ENCODE data around the gene U2AF1L4.
"Not testable (repeated sequence)": the region's sequence is repeated elsewhere in the genome, so short reads cannot be mapped to it uniquely, and the experiment has no call there.

U2AF1L4 gene

DNA sequence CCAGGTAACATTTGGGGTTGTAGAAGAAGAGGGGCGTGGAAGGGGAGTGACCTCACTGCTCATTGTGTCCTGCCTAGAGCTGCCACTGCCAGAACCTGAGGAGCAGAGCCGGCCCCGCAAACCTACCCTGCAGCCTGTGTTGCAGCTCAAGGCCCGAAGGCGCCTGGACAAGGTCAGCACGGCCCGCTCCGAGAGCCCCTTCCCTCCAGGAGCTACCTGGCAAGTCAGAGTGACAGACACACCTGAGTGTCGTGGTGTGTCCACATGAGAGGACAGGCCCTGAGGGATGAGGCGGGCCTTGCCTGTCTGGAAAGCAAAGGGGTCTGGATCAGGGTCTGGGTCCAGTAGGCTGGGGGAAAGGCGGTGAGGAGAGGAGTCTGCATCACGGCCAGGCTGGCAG is 20.7 kb downstream of the U2AF1L4 start:
- DNase-seq: no peak

DNA sequence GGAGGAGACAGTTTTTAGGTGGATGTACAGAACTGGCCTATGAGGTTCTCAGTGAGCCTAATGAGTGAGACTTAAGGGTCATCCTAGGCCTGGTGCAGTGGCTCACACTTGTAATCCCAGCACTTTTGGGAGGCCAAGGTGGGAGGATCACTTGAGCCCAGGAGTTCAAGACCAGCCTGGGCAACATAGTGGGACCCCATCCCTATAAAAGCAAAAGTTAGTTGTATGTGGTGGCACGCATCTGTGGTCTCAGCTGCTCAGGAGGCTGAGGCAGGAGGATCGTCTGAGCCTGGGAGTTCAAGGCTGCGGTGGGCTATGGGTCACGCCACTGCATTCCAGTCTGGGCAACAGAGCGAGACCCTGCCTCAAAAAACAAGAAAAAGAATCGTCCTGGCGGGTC is 21.1 kb downstream of the U2AF1L4 start:
- DNase-seq: not testable (repeated sequence)

DNA sequence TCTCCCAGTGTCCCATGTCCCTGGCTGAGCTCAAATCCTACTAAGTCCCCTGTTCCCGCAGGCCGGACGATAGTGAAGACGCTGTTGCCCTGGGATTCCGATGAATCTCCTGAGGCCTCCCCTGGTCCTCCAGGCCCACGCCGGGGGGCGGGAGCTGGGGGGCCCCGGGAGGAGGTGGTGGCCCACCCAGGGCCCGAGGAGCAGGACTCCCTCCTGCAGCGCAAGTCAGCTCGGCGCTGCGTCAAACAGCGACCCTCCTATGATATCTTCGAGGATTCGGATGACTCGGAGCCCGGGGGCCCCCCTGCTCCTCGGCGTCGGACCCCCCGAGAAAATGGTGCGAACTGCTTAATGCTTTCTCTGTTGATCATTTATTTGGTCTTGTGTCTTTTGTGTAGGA is 21.5 kb downstream of the U2AF1L4 start:
- DNase-seq: no peak

DNA sequence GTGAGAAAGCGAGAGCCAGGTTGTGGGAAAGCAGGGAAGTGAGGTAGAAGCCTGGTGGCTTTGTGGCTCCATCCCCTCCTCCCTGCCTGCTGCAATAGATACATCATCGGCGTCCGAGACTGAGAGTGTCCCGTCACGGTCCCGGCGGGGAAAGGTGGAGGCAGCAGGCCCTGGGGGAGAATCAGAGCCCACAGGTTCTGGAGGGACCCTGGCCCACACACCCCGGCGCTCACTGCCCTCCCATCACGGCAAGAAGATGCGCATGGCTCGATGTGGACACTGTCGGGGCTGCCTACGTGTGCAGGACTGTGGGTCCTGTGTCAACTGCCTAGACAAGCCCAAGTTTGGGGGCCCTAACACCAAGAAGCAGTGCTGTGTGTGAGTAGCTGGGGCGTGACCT is 22.3 kb downstream of the U2AF1L4 start:
- peak; percentile 9 for DNase-seq

DNA sequence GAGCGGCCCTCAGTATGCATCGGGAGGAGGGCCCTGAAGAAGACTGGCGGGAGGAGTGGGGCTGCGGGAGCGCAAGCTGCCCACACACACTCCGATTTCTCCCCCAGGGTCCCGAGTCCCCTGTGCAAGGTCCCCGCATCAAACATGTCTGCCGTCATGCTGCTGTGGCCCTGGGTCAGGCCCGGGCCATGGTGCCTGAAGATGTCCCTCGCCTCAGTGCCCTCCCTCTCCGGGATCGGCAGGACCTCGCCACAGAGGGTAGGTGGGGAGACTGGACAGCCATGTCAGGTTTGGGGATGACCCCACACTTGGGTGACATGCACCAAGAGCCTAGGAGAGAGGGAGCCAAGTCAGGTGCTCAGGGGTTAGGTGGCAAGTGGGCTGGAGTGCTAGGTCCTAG is 22.8 kb downstream of the U2AF1L4 start:
- DNase-seq: peak; percentile 21

DNA sequence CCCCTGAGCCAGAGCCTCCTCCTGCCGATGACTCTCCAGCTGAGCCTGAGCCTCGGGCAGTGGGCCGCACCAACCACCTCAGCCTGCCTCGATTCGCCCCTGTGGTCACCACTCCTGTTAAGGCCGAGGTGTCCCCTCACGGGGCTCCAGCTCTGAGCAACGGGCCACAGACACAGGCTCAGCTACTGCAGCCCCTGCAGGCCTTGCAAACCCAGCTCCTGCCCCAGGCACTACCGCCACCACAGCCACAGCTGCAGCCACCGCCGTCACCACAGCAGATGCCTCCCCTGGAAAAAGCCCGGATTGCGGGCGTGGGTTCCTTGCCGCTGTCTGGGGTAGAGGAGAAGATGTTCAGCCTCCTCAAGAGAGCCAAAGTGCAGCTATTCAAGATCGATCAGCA is 23.8 kb downstream of the U2AF1L4 start:
- peak; percentile 32 for DNase-seq

DNA sequence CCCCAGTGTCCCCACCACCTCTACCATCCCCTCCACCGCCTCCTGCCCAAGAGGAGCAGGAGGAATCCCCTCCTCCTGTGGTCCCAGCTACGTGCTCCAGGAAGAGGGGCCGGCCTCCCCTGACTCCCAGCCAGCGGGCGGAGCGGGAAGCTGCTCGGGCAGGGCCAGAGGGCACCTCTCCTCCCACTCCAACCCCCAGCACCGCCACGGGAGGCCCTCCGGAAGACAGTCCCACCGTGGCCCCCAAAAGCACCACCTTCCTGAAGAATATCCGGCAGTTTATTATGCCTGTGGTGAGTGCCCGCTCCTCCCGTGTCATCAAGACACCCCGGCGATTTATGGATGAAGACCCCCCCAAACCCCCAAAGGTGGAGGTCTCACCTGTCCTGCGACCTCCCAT is 24.6 kb downstream of the U2AF1L4 start:
- DNase-seq: peak; percentile 35

DNA sequence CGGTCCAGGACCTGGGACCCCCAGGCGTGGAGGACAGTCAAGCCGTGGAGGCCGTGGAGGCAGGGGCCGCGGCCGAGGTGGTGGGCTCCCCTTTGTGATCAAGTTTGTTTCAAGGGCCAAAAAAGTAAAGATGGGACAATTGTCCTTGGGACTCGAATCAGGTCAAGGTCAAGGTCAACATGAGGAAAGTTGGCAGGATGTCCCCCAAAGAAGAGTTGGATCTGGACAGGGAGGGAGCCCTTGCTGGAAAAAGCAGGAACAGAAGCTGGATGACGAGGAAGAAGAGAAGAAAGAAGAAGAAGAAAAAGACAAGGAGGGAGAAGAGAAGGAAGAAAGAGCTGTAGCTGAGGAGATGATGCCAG is 25.1 kb downstream of the U2AF1L4 start:
- DNase-seq: no peak

DNA sequence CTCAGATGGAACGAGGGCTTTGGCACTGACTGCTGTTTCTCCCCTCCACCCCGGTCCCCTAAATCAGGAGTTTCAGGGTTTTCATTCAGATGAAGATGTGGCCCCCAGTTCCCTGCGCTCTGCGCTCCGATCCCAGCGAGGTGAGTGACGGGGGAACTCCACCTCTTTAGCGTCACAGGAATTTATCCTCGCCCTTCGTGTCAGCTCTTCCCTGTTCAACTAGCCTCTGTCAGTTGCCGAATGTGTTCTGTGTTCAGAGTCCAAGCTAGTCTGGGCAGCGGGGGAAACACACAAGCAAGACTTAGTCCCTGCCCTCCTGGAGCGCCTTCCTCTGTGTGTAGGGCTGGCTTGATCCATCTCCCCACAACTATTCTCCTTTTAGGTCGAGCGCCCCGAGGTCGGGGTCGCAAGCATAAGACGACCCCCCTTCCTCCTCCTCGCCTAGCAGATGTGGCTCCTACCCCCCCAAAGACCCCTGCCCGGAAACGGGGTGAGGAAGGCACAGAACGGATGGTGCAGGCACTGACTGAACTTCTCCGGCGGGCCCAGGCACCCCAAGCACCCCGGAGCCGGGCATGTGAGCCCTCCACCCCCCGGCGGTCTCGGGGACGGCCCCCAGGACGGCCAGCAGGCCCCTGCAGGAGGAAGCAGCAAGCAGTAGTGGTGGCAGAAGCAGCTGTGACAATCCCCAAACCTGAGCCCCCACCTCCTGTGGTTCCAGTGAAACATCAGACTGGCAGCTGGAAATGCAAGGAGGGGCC is 25.6 kb downstream of the U2AF1L4 start:
- peak; percentile 31 for DNase-seq

DNA sequence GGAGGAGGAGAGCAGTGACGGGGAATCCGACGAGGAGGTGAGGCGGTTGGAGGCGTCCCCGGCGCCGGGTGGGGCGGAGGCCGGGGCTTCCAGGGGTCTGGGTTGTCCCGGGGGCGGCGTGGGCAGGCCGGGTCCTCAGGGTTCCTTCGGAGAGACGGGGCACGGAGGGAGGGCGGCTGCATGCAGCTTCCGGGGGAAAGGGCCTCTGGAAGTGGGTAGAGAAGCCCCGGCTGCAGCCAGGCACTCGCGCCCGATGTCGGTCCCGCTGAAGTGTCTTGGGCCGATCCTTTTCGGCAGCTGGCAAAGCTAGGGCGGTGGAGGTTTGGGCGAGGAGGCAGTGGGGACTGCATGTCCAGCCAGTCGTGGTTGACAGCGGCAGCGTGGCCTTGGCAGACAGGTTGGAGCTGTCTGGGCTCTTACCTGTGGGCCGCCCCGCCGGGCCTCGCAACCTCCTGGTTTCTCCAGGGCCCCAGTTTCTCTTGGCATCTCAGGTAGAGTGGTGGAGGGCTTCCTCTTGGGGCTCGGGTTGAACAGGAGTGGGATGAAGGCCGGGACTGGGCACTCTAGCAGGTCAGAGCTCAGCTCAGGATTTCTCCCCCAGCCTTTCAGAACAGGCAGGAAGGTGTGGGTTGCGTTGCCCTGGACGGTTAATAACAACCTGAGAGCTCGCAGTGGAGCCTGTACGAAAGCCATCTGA is 26.7 kb downstream of the U2AF1L4 start:
- DNase-seq: peak; percentile 50

DNA sequence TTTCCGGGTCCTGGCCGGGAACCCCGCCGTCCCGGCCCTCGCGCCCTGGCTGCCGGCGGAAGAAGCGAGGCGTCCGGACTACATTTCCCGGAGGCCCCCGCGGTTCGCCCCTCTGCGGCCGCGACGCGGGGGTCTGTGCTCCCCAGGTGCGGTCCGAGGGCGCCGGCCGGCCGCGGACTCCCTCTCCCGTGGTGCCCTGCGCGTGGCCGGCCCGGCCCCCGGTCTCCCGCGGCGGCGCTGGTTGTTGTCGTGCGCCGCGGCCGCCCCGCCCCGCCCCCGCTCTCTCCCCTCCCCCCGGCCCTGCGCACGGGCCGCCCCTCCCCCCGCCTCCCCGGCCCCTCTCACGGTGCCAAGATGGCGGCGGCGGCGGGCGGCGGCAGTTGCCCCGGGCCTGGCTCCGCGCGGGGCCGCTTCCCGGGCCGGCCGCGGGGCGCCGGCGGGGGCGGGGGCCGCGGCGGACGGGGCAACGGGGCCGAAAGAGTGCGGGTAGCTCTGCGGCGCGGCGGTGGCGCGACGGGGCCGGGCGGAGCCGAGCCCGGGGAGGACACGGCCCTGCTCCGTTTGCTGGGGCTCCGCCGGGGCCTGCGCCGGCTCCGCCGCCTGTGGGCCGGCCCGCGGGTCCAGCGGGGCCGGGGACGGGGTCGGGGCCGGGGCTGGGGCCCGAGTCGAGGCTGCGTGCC is 27.4 kb downstream of the U2AF1L4 start, which contains the start of gene KMT2B:
Gene KMT2B, plus strand, starts transcription at position 339 of the 680 bp plus-strand sequence. Its CDS starts 16 bp downstream, at position 355.
- DNase-seq: peak; percentile 97

DNA sequence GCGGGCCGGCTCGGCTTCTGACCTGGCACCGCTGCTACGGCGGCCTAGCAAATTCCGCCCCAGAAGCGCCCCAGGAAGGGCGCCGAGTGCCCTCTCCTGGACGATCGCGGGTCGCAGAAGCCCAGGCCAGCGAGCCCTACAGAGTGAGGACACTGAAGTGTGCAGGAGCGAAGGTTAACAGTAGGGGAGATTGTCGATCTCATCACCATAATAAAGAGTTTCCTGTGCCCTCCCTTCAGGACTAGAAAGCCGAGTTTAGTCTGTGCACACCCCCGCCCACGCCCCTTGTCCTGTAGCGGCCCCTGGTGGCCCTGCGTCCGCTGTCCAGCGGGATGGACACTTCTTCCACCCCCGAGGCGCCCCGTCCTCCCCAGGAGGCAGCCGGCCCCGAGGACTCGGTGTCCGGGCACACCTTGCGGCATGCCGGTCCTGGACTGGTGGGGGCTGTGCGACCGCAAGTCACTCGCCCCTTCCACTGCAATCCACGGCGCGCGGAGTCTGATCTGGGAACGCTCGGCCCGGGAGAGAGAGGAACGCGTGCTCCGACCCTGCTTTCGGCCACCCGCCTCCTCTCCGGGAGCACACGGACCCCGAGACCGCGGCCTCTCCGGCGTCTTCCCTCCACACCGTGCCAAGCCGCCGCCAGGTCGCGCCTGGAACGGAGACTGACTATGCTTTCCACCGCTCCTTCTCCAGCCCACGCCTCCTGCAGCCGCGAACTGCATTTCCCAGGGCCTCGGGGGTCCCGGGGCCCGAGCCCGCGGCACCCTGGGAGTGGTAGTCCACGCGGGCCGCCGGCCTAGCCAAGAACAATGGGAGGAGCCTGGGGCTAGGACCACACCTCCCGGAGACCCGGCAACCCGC is 28.2 kb downstream of the U2AF1L4 start:
- DNase-seq: peak; percentile 89

DNA sequence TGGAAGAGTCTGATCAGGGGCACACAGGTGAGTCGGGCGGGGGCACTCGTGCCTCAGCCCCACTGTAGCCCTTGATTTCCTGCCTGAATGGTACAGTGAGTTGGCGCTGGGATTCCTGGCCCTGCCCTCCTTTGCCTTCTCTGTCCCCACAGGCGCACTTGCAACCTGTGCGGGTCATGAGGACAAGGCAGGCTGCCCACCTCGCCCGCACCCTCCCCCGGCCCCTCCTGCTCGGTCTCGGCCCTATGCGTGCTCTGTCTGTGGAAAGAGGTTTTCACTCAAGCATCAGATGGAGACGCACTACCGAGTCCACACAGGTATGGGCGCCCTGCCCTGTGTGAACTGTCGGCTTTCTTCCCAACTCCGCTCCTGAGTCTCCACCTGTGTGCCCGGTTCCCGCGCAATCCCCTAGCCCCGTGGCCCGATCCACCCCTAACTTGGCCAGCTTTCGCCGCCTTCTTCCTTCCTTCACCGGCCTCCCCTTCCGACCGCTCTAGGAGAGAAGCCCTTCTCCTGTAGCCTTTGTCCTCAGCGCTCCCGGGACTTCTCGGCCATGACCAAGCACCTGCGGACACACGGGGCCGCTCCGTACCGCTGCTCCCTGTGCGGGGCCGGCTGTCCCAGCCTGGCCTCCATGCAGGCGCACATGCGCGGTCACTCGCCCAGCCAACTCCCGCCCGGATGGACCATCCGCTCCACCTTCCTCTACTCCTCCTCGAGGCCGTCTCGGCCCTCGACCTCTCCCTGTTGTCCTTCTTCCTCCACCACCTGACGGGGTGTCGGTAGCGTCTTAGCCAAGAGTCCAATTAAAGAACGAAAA is 29.0 kb downstream of the U2AF1L4 start:
- DNase-seq: peak; percentile 68

DNA sequence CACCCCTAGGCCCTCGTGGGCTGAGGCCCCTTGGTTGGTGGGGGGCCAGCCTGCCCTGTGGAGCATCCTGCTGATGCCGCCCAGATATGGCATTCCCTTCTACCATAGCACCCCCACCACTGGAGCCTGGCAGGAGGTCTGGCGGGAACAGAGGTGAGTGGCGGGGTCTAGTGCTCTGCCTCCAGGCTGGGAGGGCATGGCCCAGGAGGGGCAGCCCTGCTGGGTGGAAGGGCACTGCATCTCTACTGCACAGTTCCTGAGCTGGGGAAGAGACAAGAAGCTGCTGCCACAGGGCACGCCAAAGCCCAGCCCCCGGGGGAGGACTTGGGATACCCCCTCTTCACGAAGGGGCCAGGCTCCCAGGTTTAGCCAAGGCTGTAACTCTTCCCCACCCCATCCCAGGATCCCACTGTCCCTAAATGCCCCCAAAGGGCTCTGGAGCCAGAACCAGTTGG is 29.8 kb downstream of the U2AF1L4 start:
- DNase-seq: no peak

DNA sequence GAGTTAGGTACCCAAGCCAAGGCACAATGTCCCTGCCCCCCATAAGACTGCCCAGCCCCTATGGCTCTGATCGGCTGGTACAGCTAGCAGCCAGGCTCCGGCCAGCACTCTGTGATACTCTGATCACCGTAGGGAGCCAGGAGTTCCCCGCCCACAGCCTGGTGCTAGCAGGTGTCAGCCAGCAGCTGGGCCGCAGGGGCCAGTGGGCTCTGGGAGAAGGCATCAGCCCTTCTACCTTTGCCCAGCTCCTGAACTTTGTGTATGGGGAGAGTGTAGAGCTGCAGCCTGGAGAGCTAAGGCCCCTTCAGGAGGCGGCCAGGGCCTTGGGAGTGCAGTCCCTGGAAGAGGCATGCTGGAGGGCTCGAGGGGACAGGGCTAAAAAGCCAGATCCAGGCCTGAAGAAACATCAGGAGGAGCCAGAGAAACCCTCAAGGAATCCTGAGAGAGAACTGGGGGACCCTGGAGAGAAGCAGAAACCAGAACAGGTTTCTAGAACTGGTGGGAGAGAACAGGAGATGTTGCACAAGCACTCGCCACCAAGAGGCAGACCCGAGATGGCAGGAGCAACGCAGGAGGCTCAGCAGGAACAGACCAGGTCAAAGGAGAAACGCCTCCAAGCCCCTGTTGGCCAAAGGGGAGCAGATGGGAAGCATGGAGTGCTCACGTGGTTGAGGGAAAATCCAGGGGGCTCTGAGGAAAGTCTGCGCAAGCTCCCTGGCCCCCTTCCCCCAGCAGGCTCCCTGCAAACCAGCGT is 30.4 kb downstream of the U2AF1L4 start:
- DNase-seq: no peak

DNA sequence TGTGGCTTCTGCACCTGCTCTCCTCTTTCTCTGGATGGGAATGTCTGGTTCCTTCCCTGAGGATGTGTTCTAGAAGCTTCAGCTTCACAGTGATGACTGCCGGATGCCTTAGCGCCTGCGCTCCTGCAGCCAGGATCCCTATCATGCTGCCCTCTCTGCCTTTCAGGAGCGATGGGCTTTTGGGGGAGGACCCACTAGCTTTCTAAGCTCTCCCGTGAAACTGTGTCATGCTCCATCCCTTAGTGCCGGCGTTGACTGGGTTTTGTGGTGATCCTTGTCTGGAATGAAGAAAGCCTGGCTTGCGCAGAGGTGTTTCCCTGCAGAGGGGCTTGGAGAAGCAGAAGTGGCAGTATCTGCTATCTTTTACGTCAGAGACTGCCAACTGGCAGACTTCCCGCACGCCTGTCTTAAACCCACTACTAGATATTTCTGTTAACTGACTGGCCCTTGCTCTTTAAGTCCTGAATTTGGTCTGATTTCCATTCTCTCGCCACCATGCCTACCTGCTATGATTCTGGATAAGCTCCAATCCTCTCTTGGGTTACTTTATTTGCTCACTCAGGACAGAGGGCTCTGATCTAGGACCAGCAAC is 31.2 kb downstream of the U2AF1L4 start:
- DNase-seq: no peak

DNA sequence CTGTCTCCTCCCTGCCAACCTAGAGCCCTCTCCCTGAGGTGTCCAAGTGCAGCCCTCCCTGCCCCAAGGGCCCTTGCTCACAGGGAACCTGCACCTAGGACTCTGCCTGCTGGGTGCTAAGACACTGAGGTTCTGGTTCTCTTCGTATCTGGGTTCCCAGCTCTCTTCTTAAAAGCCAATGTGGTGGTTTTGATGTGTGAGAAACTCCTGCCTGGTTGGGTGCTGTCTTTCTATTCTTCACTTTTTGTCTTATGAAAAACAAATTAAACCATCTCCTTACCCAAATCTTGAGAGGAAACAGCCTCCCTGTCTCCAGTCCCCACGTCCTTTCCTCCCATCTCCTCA is 31.7 kb downstream of the U2AF1L4 start:
- DNase-seq: no peak

DNA sequence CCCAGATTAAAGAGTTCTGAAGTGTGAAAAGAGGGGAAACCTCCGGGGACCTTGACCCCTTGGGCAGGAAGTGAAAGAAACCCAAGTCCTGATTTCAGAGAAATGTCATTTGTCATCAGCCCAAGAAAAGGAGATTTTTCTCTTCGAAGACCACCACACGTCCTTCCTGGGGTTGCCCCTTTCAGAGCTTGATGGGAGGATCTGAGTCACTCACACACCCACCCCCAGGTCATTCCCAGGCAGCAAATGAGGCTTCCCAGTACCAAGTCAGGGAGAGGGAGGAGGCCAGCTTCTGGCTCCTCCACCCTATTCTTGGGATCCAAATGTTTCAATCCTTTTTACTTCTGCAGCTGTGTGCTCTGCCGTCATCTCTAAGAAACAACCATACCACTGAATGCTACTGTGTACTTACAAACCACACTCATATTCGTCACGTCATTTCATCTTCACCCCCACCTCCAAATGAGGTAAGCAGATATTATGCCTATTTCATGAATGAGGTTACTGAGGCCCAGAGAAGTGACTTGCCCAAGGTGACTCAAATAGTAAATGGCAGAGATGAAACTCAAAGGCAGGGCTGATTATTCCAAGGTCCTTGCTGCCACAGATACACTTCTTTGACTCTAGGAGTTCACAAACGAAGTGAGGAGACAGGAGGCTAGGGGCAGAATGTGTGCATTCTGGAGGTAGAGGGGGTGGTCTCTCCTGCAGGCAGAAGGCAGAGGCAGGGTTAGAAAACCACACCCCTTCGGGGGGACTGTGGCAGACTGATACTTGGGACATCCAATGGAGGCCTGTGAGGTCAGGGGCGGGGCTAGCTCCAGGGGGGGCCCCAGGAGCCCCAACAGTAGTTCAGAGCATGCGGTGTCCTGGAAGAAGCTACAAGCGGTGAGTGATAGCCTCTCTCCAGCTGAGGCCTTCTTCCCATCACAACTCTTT is 32.4 kb downstream of the U2AF1L4 start:
- no peak for DNase-seq
